Mammary epithelial cell (primary cell): ENCODE measurements around the gene ANKRD16.

Source experiments
- EZH2 ChIP-seq: IDR thresholded peaks from 2 replicates; pipeline ENCODE4 v1.6.1; 2012; ENCODE audit warnings: low read length, inconsistent platforms, borderline replicate concordance
- TF ChIP-seq, protein P1 (sequence below), 2 donors: IDR thresholded peaks in 1 of 2; conservative IDR thresholded peaks in 1 of 2; 2 replicates each; pipeline ENCODE4 v1.5.1; 2011 to 2012; ENCODE audit warnings: inconsistent platforms in 2 of 2, low read length in 2 of 2, mild to moderate bottlenecking in 2 of 2, control low read depth in 1 of 2, low read depth in 1 of 2; ENCODE audit not compliant: insufficient read depth in 1 of 2; ENCODE audit errors: extremely low read depth in 1 of 2

DNA sequence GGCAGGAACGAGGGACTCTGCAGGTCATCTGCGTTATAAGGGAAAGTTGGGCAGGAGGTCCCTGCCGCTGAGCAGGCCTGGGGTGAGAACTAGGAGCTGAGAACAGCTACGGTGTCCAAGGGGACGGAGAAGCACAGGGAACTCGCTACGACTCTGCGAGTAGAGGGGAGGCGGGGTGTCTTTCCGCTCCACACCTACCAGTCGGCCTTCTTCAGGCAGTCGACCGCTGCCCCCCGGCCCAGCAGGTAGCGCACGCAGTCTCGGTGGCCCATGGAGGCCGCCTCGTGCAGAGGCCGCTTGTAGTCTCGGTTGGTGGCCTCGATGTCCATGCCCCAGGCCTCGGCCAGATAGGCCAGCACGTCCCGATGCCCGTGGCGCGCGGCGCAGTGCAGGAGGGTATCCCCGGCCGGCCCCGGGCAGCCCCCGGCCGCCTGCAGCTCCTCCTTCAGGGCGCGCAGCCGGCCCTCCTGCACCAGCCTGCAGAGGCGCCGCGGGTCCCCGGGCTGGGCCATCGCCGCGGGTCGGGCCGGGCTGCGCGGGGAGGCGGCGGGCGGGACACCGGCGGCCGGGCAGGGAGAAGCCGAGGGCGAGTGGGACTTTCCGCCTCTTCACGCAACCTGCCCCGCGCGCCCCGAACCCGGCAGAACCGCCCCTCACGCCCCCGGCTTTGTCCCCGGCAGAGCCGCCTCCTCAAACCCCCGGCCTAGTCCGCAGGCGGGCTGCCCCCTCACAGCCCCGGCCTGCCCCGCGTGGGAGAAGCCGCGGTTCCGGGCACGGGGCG, 660 bp downstream of the ANKRD16 start:
- TF ChIP-seq, protein P1, sequence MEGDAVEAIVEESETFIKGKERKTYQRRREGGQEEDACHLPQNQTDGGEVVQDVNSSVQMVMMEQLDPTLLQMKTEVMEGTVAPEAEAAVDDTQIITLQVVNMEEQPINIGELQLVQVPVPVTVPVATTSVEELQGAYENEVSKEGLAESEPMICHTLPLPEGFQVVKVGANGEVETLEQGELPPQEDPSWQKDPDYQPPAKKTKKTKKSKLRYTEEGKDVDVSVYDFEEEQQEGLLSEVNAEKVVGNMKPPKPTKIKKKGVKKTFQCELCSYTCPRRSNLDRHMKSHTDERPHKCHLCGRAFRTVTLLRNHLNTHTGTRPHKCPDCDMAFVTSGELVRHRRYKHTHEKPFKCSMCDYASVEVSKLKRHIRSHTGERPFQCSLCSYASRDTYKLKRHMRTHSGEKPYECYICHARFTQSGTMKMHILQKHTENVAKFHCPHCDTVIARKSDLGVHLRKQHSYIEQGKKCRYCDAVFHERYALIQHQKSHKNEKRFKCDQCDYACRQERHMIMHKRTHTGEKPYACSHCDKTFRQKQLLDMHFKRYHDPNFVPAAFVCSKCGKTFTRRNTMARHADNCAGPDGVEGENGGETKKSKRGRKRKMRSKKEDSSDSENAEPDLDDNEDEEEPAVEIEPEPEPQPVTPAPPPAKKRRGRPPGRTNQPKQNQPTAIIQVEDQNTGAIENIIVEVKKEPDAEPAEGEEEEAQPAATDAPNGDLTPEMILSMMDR (conservative IDR thresholded peaks at IDR 0.05 in 1 of 2, IDR thresholded peaks at IDR 0.05 in 1 of 2; ENCODE audit: extremely low read depth in 1 of 2, insufficient read depth in 1 of 2, low read depth in 1 of 2, low read length in 2 of 2): no peak
- no peak for TF ChIP-seq EZH2
